GM04503 (cell line): ENCODE results near the gene SERTM1.

Experiments used
- DNase-seq: peaks from one replicate; pipeline ENCODE4 v3.0.0-alpha.2; 2012; ENCODE audit warnings: low read depth

Gene SERTM1

DNA sequence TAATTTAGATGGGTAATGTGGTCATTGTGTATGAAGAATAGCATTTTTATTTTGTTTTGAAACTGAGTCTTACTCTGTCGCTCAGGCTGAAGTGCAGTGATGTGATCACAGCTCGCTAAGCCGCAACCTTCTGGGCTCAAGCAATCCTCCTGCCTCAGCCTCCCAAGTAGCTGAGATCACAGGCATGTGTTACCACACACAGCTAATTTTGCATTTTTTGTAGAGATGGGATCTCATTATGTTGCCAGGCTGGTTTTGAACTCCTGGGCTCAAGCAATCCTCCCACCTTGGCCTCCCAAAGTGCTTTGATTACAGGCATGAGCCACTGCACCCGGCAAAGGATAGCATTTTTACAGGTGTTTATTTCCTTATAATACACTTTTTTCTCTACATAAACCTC, 36.6 kb downstream of the SERTM1 start:
- DNase-seq, result no peak

DNA sequence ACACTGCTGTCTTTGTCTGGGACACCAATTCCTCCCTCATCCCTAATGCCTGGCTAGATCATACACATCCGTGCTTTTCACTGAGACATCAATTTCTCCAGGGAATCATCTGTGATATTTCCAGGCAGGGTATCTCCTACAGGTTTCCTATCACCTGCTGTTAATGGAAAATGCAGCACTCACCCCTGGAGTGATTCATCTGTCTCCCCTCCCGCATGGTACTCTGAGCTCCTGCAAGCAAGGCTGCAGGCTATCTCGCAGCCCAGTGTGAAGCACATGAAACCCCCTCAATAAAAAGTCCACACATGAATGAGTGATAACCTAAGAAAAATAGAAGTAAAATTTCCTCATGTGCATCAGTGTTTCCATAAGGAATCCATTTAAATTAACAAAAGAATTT, 38.5 kb downstream of the SERTM1 start:
- DNase-seq, result no peak

DNA sequence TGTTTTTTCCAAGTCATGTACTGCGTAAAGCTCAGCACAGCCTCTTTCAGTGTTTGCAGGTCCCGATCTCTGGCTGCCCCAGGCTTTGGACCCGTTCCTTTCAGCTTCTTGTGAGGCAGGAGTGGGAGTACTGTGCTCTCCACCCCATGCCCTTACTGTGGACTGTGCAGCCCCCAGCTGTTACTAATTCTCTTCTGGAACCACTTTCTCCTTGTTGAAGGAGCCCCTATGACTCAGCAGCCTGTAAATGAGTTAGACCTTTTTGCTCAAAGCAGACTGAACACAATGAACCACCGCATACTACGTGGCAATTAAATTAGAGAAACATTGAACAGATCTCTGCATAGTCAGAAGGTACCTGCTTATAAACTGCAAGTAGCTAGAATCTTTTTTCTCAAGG, 39.0 kb downstream of the SERTM1 start:
- DNase-seq, result no peak

DNA sequence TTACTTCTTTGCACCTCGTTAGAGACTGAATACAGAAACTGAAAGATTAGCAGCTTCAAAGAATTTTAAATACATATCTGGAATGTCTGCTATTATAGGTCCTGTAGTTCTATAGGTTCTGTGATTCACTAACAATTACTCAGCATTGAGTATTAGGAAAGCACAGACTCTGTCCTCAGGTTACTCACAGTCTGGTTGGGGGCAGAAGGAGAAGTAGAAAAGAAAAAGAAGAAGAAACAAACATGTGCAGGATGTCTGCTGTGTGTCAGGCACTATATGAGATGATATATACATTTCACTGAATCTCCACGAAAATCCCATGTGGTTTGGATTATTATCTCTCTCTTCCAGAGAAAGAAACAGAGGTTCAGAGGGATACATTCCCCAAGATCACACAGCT, 40.1 kb downstream of the SERTM1 start:
- no peak for DNase-seq

DNA sequence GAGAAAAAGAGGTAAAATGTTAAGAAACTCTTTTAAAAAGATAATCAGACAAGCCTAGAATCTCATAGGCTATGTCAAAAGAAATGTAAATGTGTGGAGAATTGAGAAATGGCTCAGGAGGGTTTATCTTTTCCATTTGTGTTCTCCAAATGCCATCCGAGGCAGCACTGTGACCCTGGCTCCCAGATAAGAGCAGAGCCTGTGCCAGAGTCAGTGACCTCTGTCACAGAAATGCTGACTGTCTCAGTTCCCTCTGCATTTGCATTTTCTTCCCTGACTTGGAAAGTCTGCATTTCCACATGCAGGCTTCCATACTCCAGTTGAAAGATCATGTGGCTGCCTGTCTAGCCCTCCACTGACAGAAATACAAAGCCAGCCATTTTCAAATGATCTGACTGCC, 42.0 kb downstream of the SERTM1 start:
- no peak for DNase-seq

DNA sequence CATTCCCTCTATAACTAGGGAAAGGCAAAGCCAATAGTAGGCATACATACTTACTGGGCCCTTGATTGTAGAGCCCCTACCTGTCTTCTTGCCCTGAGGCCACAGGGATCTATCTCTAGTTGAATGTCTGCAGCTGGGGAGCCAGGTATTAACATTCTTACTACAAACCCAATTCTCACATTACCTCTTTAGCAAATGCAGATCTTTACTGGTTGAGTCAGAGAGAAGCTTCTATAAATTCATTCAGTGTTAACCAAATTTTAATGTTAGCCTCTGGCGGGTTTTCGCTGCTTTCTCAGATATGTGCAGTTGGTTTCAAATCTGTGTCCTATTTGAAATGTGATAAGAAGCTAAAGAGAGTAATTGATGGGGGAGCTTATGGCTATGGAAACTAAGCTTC, 43.2 kb downstream of the SERTM1 start:
- no peak for DNase-seq

DNA sequence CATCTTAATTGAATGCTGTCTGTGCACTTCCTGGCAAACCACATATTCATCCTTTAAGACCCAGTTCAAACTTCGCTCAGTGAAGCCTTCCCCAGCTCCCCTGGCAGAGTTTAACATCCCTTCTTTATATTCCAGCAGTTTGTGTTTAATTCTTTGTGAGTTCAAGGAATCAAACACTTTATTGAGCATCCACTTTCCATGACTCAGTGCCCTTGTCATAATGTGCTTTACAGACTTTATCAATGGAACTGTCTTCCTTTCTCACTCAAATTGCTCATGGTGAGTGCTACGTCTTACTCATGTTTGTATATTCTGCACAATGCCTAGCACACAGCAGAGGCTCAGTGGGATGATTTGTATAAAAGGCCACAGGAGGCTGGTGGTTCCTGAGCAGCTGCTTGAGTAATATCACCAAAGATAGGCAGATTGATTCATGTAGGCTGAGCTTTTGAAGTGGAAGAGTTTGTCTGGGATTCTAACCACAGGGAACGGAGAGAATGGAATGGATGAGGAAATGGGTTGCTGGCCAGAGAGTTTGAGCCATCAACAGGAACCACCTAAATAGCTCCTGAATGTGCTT, 44.2 kb downstream of the SERTM1 start:
- DNase-seq, result no peak

DNA sequence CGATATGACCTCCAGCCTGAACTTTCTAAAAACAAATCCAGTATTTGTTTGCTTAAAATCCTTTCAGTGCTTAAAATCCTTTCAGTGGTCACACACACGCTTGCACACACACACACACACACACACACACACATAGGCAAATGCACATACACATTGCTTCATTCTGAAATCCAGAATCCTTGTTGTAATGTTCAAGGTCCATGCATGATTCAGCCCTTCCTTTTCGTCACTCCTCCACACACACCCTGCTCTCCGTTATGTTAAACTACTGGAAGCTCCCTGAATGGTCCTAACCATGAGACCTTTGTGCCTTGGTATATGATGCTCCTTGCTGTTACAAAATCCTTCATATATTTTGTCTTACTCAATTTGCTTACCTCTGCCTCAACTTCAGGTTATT, 44.9 kb downstream of the SERTM1 start:
- no peak for DNase-seq

DNA sequence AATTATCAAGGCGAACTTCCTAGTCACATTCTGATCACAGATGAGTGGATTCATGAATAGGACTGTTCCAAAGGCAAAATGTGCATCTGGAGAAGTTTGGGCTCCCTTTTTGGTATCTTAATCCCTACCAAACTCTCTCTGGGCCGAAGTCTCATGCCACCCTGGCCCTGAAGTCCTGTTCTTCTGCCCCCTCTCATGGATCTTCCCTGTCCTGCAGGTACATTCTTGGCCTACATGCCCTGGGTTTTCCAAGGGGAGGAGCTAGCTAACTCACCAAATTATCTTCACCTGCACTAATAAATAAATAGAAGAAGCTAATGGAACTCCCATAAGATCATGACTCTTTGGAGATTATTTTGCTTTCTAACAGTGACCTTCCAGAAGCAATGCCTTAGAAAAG, 50.3 kb downstream of the SERTM1 start:
- DNase-seq, result no peak

DNA sequence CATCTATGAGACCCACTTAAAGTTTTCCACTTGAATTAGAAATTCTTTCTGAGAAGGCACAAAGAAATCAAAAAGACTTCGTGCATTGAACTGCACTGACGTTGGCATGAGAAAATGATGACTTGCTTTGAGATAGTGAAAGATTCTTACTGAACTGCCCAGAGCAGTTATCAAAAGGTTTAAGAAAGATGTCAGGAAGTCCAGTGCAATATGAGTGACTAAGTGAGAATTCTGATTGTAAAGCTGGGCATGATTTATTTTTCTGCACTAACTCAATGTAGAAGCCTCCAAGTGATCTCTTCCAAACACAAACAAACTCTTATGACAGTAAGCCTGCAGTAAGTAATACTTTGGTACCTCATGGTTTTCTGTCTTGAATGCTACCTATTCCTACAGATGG, 52.1 kb downstream of the SERTM1 start:
- DNase-seq, result no peak

DNA sequence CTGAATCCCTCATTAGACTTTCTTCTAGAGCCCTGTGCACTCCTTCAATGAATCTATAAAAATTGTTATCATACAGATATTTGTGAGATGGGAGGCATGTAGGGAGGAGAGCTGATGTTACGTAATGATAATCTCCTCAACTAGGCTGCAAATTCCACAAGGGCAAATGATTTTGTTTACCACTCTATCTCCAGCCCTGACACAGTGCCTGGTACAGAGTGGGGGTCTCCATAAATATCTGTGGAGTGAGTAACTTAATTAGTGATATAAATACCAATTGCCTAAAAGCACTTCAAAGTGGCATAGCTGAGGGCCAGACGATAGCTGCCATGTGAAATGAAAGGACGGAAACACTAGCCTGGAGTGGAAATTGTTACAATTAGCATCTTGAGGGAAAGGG, 54.2 kb downstream of the SERTM1 start:
- DNase-seq, result no peak

DNA sequence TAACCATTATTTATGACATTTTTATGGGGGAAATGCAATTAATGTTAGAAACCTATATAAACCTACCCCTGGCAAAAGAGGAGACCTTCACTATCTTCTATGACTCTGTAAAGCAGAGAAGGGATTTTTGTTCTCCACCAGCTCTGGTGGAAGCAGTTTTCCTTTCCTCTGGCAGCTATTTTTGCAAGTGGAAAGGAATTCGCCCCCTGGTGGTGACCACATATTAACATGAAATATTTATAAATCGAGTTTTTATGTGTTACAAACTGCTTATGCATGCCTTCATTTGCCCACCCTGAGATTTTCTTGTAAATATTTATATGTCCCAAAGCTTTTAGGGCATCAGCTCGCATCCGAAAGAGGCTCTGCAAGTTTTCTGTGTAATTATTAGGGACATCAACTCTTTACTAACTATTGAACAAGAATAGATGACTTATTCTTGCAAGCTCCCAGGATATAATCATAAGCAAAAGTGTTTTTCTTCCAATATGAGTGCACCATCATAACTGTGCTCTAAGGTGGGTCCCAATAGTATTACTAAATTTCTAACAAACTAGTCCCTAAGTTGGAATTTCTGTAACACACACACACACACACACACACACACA, 62.4 kb downstream of the SERTM1 start:
- DNase-seq, result no peak

DNA sequence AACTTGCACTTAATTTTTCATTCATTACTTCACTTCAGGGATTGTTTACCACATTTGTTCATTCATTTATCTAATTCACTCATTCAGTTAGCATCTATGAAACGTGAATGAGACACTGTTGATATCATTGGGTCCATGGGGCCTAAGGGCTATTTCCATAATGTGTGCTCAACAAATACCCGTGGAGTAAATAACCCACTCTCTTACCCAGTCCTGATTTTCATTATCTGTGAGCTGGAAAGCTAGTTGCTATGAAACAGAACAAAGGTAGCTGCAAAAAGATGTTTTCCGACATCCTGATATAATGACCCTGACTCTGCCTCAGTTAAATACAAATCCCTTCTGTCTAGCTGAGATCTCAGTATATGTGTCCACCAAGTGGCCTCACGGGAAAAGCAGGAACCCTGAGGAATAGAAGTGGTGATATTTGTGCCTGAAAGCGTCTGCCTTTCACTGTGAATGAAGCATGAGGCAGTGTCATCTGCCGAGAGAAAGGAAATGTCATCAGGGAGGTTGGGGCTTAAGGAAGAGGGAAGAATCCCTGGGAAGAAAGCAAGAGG, 63.8 kb downstream of the SERTM1 start:
- no peak for DNase-seq

DNA sequence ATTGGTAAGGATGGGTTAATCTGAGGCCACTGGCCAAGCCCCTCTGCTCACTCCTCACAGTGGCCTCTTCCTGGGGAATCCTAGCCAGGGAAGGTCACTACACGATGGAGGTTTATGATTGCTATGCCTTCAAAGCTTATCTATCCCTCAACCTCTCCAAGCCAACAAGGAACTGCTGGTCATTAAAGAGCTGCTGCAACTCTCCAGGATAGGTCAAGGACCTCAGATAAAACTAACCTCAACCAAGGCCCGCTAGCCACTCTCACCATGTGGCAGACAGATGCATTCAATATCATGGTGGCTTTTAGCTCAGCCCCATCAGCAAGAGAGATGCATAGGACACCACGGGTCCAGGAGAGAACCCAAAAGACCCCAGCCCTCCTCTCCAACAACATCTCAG, 71.6 kb downstream of the SERTM1 start:
- DNase-seq, result no peak

DNA sequence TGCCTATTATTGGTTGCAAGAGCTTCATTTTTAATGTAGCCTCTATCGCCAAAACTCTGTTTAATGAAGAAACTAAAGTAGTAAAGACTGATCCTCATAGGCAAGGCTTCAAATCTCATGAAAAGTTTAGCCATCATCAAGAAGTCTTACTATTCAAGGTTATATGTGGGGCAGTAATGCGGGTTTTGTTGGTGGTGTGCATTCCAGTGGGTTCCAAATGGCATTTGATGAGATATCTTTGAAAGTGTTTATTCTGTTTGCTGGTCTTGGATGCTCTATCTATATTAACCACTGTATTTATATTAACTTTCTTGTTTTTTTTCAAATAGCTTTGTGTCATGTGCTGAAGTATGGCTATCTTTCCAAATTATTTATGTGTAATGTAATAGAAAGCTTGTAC, 72.2 kb downstream of the SERTM1 start:
- DNase-seq, result no peak
